HepG2 (cell line): Measurements from ENCODE around the gene MAP3K5. TPM values are rescaled to one million over a fixed set of nuclear protein-coding genes. Genes with fewer than 3 reads are reported as not detected.

Source experiments
- ATAC-seq: fragments of 200-7000 bp; cut with Tn5 transposase; 3 replicates; pipeline ENCODE4 v1.9.1; 2020; ENCODE audit warnings: mild to moderate bottlenecking, moderate library complexity
- BruUV-seq: library from RNA; stranded (reverse); fragments of 400-500 nt; replicated peaks from 2 replicates; lab custom pipeline; 2021; lab: Mats Ljungman, UMichigan
- CTCF ChIA-PET: fragments of 300-600 bp; formaldehyde crosslinking; extraction: SDS; loops from one replicate; lab custom pipeline; 2021; ENCODE audit warnings: low total read pairs, inconsistent platforms, low intra/inter-chr PET ratio; lab: Yijun Ruan, JAX
- POLR2A ChIA-PET: fragments of 350-600 bp; sonication (Branson Sonifier 250); formaldehyde crosslinking; loops from one replicate; lab custom pipeline; 2020; ENCODE audit warnings: antibody characterized with exemption, inconsistent platforms; lab: Yijun Ruan, JAX
- DNase-seq: peaks from one replicate; pipeline ENCODE4 v3.0.0-alpha.2; 2015; ENCODE audit warnings: low spot score
- FAIRE-seq: peaks from 3 replicates; lab custom pipeline; 2011; peaks lifted over from hg19 to GRCh38; lab: Jason Lieb, UNC
- H2AFZ ChIP-seq: one replicate; pipeline ENCODE4 v1.6.1; 2011; ENCODE audit warnings: low read length, inconsistent platforms
- H3K27ac ChIP-seq: fragments of 300-600 bp; 3 replicates; pipeline ENCODE4 v1.8.0; 2011; ENCODE audit warnings: mixed run types, mild to moderate bottlenecking, mixed read lengths, low read length, inconsistent platforms; ENCODE audit not compliant: insufficient read depth; ENCODE audit errors: extremely low read length
- H3K27me3 ChIP-seq, 2 experiments: fragments of 200-600 bp in 1 of 2; 2 replicates in 1 of 2; 3 replicates in 1 of 2; pipeline versions ENCODE4 v1.6.0 to v1.8.0; 2011; ENCODE audit warnings: low read length in 2 of 2, mild to moderate bottlenecking in 2 of 2, moderate library complexity in 2 of 2, inconsistent platforms in 1 of 2; ENCODE audit not compliant: insufficient read depth in 2 of 2, control insufficient read depth in 1 of 2
- H3K36me3 ChIP-seq, 2 experiments: fragments of 200-600 bp in 1 of 2; replicated peaks in 1 of 2; 2 replicates in 1 of 2; 3 replicates in 1 of 2; pipeline versions ENCODE4 v1.5.1 to v1.8.0; 2011; ENCODE audit warnings: low read length in 2 of 2, inconsistent platforms in 1 of 2; ENCODE audit not compliant: insufficient read depth in 2 of 2, control insufficient read depth in 1 of 2
- H3K4me1 ChIP-seq: 2 replicates; pipeline ENCODE4 v1.5.1; 2012; ENCODE audit warnings: low read length, inconsistent platforms; ENCODE audit not compliant: insufficient read depth
- H3K4me2 ChIP-seq: 2 replicates; pipeline ENCODE4 v1.6.0; 2011; ENCODE audit warnings: low read depth, low read length, inconsistent platforms
- H3K4me3 ChIP-seq, 3 experiments: fragments of 200-600 bp in 1 of 3; sonication (generic), shearing (Covaris generic) in 1 of 3; replicated peaks in 1 of 3; 2 replicates each; pipeline ENCODE4 v1.5.1; 2011 to 2016; ENCODE audit warnings: low read length in 3 of 3, inconsistent platforms in 2 of 3, low read depth in 2 of 3, mild to moderate bottlenecking in 2 of 3, control low read depth in 1 of 3, mixed read lengths in 1 of 3; ENCODE audit not compliant: insufficient read depth in 1 of 3
- H3K79me2 ChIP-seq: one replicate; pipeline ENCODE4 v1.6.1; 2011; ENCODE audit warnings: low read length, inconsistent platforms; ENCODE audit not compliant: insufficient read depth
- H3K9ac ChIP-seq: 2 replicates; pipeline ENCODE4 v1.6.0; 2011; ENCODE audit warnings: mild to moderate bottlenecking, low read depth, low read length, inconsistent platforms; ENCODE audit not compliant: insufficient read depth
- H3K9me3 ChIP-seq: 2 replicates; pipeline ENCODE4 v1.5.1; 2012; ENCODE audit warnings: mild to moderate bottlenecking, low read length
- H4K20me1 ChIP-seq: 2 replicates; pipeline ENCODE4 v1.6.0; 2011; ENCODE audit warnings: inconsistent platforms, mild to moderate bottlenecking, low read length, moderate library complexity; ENCODE audit not compliant: insufficient read depth
- ARHGAP35 ChIP-seq: sonication (generic); formaldehyde crosslinking; IDR thresholded peaks from 2 replicates; pipeline ENCODE4 v1.9.0; 2022; ENCODE audit warnings: mild to moderate bottlenecking, inconsistent platforms, moderate library complexity, missing genetic modification reagents, borderline replicate concordance
- MBD4 ChIP-seq: IDR thresholded peaks from 2 replicates; pipeline ENCODE4 v1.6.1; 2012; ENCODE audit warnings: low read length, inconsistent platforms, borderline replicate concordance
- ZNF367 ChIP-seq: sonication (generic); formaldehyde crosslinking; IDR thresholded peaks from 2 replicates; pipeline ENCODE4 v1.4.0; 2020; ENCODE audit warnings: missing genetic modification reagents, borderline replicate concordance
- ZNF569 ChIP-seq: sonication (generic); formaldehyde crosslinking; IDR thresholded peaks from 2 replicates; pipeline ENCODE4 v1.5.0; 2020; ENCODE audit warnings: mild to moderate bottlenecking, missing genetic modification reagents, moderate library complexity, borderline replicate concordance
- ZNF709 ChIP-seq: sonication (generic); formaldehyde crosslinking; IDR thresholded peaks from 2 replicates; pipeline ENCODE4 v1.5.0; 2020; ENCODE audit warnings: mild to moderate bottlenecking, missing genetic modification reagents
- WGBS: methylation state at CpG from one replicate; pipeline ENCODE4 v1.1.6; 2017; ENCODE audit warnings: low lambda C conversion rate; 5-methylcytosine and 5-hydroxymethylcytosine counted together
- in situ Hi-C: cut with HindIII; loops from 2 replicates; pipeline ENCODE4 v1.10.0; 2017; ENCODE audit warnings: low pct_unique_long_range_greater_than_20kb; ENCODE audit not compliant: extremely low pct_ligation_motif_present
- intact Hi-C: fragments of 100-400 bp; cut with micrococcal nuclease; formaldehyde crosslinking; loops from one replicate; pipeline ENCODE4 v1.10.0; 2022; ENCODE audit not compliant: unreplicated experiment
- polyA plus RNA-seq, 8 experiments: library from polyadenylated mRNA; depleted of rRNA in 3 of 8; stranded (reverse) in 7 of 8; unstranded in 1 of 8; fragments of >200 nt; fragmentation: Illumina TruSeq in 4 of 8; extraction: Trizol in 4 of 8; gene quantifications; 2 replicates each; pipeline versions ENCODE4 v1.2.1 to v1.2.3, GENCODE V29; 2011 to 2016; ENCODE audit warnings: low read depth in 4 of 8, missing spikeins in 1 of 8, mixed read lengths in 1 of 8; ENCODE audit not compliant: insufficient read depth in 1 of 8
- total RNA-seq, 5 experiments: library from RNA; depleted of rRNA; stranded (reverse); fragments of >200 nt; fragmentation: Illumina TruSeq; extraction: Trizol; gene quantifications; 2 replicates each; pipeline ENCODE4 v1.2.3, GENCODE V29; 2016; ENCODE audit warnings: low read depth in 1 of 5
- TF ChIP-seq, protein P1 (sequence below): sonication (generic); formaldehyde crosslinking; IDR thresholded peaks from 2 replicates; pipeline ENCODE4 v1.5.0; 2020; ENCODE audit warnings: mild to moderate bottlenecking, missing genetic modification reagents, borderline replicate concordance
- TF ChIP-seq, protein P2 (sequence below): sonication (generic); formaldehyde crosslinking; IDR thresholded peaks from 2 replicates; pipeline ENCODE4 v1.4.0; 2020; ENCODE audit warnings: low read depth, mild to moderate bottlenecking, missing genetic modification reagents

MAP3K5 gene
- total and polyA plus RNA-seq, 2 of the 13 experiments (the other 11 are each of a cell fraction or from before 2014, with no cell fraction given) = not detected

DNA sequence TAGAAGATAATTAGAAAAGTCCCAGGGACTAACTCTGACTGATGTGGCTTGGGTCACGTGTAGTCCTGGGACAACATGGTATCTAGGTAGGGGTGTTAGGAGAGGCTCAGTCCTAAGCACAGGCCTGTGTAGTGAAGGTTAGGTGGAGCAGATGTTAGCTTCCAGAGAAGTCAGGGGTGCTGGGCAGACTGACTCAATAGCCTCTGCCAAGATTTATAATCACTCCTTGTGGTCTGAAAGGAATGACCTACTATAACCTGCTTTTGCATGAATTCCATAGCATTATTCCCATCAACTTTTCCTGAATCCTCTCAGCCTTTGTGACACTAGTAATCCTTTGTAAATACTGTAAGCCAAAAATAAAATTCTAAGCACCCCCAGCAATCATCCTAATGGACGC, 19.9 kb upstream of the MAP3K5 start:
- no peak for DNase-seq
- TF ChIP-seq ZNF709 (CRISPR knock-in tag) = no peak
- TF ChIP-seq, protein P1, sequence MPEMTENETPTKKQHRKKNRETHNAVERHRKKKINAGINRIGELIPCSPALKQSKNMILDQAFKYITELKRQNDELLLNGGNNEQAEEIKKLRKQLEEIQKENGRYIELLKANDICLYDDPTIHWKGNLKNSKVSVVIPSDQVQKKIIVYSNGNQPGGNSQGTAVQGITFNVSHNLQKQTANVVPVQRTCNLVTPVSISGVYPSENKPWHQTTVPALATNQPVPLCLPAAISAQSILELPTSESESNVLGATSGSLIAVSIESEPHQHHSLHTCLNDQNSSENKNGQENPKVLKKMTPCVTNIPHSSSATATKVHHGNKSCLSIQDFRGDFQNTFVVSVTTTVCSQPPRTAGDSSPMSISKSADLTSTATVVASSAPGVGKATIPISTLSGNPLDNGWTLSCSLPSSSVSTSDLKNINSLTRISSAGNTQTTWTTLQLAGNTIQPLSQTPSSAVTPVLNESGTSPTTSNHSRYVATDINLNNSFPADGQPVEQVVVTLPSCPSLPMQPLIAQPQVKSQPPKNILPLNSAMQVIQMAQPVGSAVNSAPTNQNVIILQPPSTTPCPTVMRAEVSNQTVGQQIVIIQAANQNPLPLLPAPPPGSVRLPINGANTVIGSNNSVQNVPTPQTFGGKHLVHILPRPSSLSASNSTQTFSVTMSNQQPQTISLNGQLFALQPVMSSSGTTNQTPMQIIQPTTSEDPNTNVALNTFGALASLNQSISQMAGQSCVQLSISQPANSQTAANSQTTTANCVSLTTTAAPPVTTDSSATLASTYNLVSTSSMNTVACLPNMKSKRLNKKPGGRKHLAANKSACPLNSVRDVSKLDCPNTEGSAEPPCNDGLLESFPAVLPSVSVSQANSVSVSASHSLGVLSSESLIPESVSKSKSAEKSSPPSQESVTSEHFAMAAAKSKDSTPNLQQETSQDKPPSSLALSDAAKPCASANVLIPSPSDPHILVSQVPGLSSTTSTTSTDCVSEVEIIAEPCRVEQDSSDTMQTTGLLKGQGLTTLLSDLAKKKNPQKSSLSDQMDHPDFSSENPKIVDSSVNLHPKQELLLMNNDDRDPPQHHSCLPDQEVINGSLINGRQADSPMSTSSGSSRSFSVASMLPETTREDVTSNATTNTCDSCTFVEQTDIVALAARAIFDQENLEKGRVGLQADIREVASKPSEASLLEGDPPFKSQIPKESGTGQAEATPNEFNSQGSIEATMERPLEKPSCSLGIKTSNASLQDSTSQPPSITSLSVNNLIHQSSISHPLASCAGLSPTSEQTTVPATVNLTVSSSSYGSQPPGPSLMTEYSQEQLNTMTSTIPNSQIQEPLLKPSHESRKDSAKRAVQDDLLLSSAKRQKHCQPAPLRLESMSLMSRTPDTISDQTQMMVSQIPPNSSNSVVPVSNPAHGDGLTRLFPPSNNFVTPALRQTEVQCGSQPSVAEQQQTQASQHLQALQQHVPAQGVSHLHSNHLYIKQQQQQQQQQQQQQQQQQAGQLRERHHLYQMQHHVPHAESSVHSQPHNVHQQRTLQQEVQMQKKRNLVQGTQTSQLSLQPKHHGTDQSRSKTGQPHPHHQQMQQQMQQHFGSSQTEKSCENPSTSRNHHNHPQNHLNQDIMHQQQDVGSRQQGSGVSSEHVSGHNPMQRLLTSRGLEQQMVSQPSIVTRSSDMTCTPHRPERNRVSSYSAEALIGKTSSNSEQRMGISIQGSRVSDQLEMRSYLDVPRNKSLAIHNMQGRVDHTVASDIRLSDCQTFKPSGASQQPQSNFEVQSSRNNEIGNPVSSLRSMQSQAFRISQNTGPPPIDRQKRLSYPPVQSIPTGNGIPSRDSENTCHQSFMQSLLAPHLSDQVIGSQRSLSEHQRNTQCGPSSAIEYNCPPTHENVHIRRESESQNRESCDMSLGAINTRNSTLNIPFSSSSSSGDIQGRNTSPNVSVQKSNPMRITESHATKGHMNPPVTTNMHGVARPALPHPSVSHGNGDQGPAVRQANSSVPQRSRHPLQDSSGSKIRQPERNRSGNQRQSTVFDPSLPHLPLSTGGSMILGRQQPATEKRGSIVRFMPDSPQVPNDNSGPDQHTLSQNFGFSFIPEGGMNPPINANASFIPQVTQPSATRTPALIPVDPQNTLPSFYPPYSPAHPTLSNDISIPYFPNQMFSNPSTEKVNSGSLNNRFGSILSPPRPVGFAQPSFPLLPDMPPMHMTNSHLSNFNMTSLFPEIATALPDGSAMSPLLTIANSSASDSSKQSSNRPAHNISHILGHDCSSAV (CRISPR knock-in tag) = no peak
- no peak for TF ChIP-seq MBD4
- TF ChIP-seq, protein P2, sequence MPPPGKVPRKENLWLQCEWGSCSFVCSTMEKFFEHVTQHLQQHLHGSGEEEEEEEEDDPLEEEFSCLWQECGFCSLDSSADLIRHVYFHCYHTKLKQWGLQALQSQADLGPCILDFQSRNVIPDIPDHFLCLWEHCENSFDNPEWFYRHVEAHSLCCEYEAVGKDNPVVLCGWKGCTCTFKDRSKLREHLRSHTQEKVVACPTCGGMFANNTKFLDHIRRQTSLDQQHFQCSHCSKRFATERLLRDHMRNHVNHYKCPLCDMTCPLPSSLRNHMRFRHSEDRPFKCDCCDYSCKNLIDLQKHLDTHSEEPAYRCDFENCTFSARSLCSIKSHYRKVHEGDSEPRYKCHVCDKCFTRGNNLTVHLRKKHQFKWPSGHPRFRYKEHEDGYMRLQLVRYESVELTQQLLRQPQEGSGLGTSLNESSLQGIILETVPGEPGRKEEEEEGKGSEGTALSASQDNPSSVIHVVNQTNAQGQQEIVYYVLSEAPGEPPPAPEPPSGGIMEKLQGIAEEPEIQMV (CRISPR knock-in tag) = no peak
- TF ChIP-seq ZNF367 (CRISPR knock-in tag) = no peak
- TF ChIP-seq ARHGAP35 (CRISPR knock-in tag) = no peak
- TF ChIP-seq ZNF569 (CRISPR knock-in tag) = no peak
- Histone ChIP-seq H3K4me3 (no peak overlapping the region), H3K27ac (no peak overlapping the region), H3K9ac (no peak overlapping the region), H3K4me1 (no peaks in the 10 kb centered on the region), H4K20me1 (no peaks in the 10 kb centered on the region), H3K36me3 (no peaks in the 10 kb centered on the region), H2AFZ (no peak overlapping the region), H3K4me2 (no peak overlapping the region), H3K27me3 (no peaks in the 10 kb centered on the region), H3K9me3 (no peaks in the 10 kb centered on the region), H3K79me2 (no peaks in the 10 kb centered on the region)
- BruUV-seq = no TSS peak
- in situ Hi-C loops (no loop called here), intact Hi-C loops (no loop called here)
- 17% methylated on average over 2 of the region's 2 CpGs for WGBS
- CTCF ChIA-PET = no interaction called here
- ATAC-seq = no peak
- POLR2A ChIA-PET = no interaction called here
- no peak for FAIRE-seq
